Heart right ventricle (tissue), 16 donors: ENCODE measurements around the gene PARG. TPM values are rescaled to one million over a fixed set of nuclear protein-coding genes. Genes with fewer than 3 reads are reported as not detected.
A peak's percentile ranks its signal among the peaks of the same experiment; 100 is the strongest.
"Not testable (repeated sequence)": the region's sequence is repeated elsewhere in the genome, so short reads cannot be mapped to it uniquely, and the experiment has no call there.

Experiments used
- ATAC-seq, 8 donors: fragments of 200-7000 bp; cut with Tn5 transposase; one replicate each; pipeline ENCODE4 v1.9.1; 2020; ENCODE audit warnings: mild to moderate bottlenecking in 8 of 8, moderate library complexity in 8 of 8, moderate number of reproducible peaks in 1 of 8
- DNase-seq, 2 donors: peaks; one replicate each; pipeline ENCODE4 v3.0.0-alpha.2; 2020
- H3K27ac ChIP-seq, 10 donors: fragments of 200-600 bp; sonication (generic) in 2 of 10; one replicate each; pipeline versions ENCODE4 v1.5.0 to v1.8.0; 2020 to 2022; ENCODE audit warnings: mild to moderate bottlenecking in 3 of 10
- H3K27me3 ChIP-seq, 7 donors: fragments of 200-600 bp; one replicate each; pipeline ENCODE4 v1.8.0; 2021 to 2022; ENCODE audit warnings: mild to moderate bottlenecking in 2 of 7
- H3K36me3 ChIP-seq, 9 donors: fragments of 200-600 bp; sonication (generic) in 1 of 9; one replicate each; pipeline versions ENCODE4 v1.5.0 to v1.8.0; 2020 to 2022; ENCODE audit warnings: mild to moderate bottlenecking in 2 of 9
- H3K4me1 ChIP-seq, 9 donors: fragments of 200-600 bp; sonication (generic) in 1 of 9; one replicate each; pipeline versions ENCODE4 v1.5.0 to v1.8.0; 2020 to 2022; ENCODE audit warnings: mild to moderate bottlenecking in 4 of 9
- H3K4me3 ChIP-seq, 10 donors: fragments of 200-600 bp; sonication (generic) in 2 of 10; one replicate each; pipeline versions ENCODE4 v1.5.0 to v1.8.0; 2020 to 2022; ENCODE audit warnings: mild to moderate bottlenecking in 7 of 10, moderate library complexity in 2 of 10
- H3K9me3 ChIP-seq, 11 donors: fragments of 200-600 bp in 10 of 11; sonication (generic) in 2 of 11; one replicate each; pipeline versions ENCODE4 v1.5.0 to v1.8.0; 2013 to 2022; ENCODE audit warnings: mild to moderate bottlenecking in 2 of 11, control low read depth in 1 of 11, moderate library complexity in 1 of 11
- CTCF ChIP-seq, 9 donors: fragments of 200-600 bp; sonication (generic) in 2 of 9; IDR thresholded peaks; one replicate each; pipeline versions ENCODE4 v1.5.0 to v1.8.0; 2021 to 2022; ENCODE audit warnings: antibody characterized with exemption in 9 of 9, mild to moderate bottlenecking in 5 of 9, moderate library complexity in 1 of 9
- WGBS, 2 donors: extraction: QIAGEN DNeasy Blood & Tissue Kit; methylation state at CpG; one replicate each; pipeline ENCODE4 v1.1.7; 2013; ENCODE audit warnings: inconsistent platforms in 1 of 2; 5-methylcytosine and 5-hydroxymethylcytosine counted together
- intact Hi-C, 10 donors: fragments of 100-400 bp; cut with DNase I; formaldehyde crosslinking; loops; one replicate each; pipeline versions ENCODE4 v1.11.1 to v1.14.2; 2022
- polyA plus RNA-seq, 2 donors: library from polyadenylated mRNA; stranded (reverse); fragments of 200-250 nt; gene quantifications; one replicate each; pipeline ENCODE4 v1.2.3, GENCODE V29; 2013
- total RNA-seq, 10 donors: library from RNA; stranded (reverse); fragmentation: NEBNext Ultra II Directional in 3 of 10; extraction: Animal tissue kit (Norgen Biotek cat#: 25700) in 3 of 10; gene quantifications; one replicate each; pipeline versions ENCODE4 v1.2.1 to v1.2.4, GENCODE V29; 2021 to 2023
- donor health status: Arrhythmogenic right ventricular cardiomyopathy.
- donor health status: ischemic (EF 13 %, LVEDD 7.1; RV severe dilation, severe dysfunction).
- donor health status: healthy with polysubstance abuse.
- donor health status: DM: no; HTN: yes; CAD: no.
- donor health status: DM: no; HTN: no; CAD: no.
- donor health status: ischemic (EF 25% LVEDD 6.9; RV normal size, moderate dysfunction).
- donor health status: ischemic (EF 25% LVEDD 5.7; RV mildly dilated, moderate dysfunction).
- donor health status: healthy.
- donor health status: DM: yes; HTN: yes; CAD: no.
- donor health status: Ischemic cardiomyopathy.
- donor health status: ischemic (EF 35%, LVEDD 5.7; RV mildly dilated, moderate dysfunction).
- donor health status: nonischemic (EF 11% LVEDD 7.7; RV severe dilation, severe dysfunction).
- donor health status: DM: yes; HTN: yes; CAD: no.
- donor health status: PGD.
- donor health status: ischemic (EF 29% LVEDD 5.4; RV normal size, mild dysfunction).
- donor health status: nonischemic (EF 23%, LVEDD 6.1; RV moderate dilation, normal function).

The PARG gene
- total and polyA plus RNA-seq, 12 donors: 4.3 to 35.8 (median 27.6) TPM

GRCh38 chr10:49953122-49953521 lies 11.3 kb upstream of the PARG start:
- WGBS, 2 donors: 60 to 79% methylated on average over 3 of the region's 3 CpGs
- H3K4me1 ChIP-seq, H3K4me3 ChIP-seq, H3K27ac ChIP-seq, DNase-seq, H3K27me3 ChIP-seq, ATAC-seq, H3K9me3 ChIP-seq, intact Hi-C loops: not testable (repeated sequence)
- peaks cover 0 to 60% (median 5%) of the 10 kb centered on the region in 9 donors for H3K36me3 ChIP-seq
- TF ChIP-seq CTCF (IDR thresholded peaks at IDR 0.05): peak in 1 of 9 donors; percentile 12

GRCh38 chr10:49952006-49952405 lies 10.2 kb upstream of the PARG start:
- ATAC-seq, intact Hi-C loops, H3K9me3 ChIP-seq, H3K4me3 ChIP-seq, H3K27ac ChIP-seq, H3K27me3 ChIP-seq, H3K4me1 ChIP-seq, DNase-seq: not testable (repeated sequence)
- 87 to 90% methylated on average over 3 of the region's 3 CpGs for WGBS, 2 donors
- H3K36me3 ChIP-seq: peaks cover 0 to 62% (median 5%) of the 10 kb centered on the region in 9 donors

GRCh38 chr10:49948737-49949136 lies 6.9 kb upstream of the PARG start:
- Histone ChIP-seq H3K36me3 (peaks cover 0 to 56% (median 0%) of the 10 kb centered on the region in 9 donors), H3K27ac (peak overlapping the region in 1 of 10 donors; percentile 31)
- H3K9me3 ChIP-seq, intact Hi-C loops, DNase-seq, H3K27me3 ChIP-seq, H3K4me3 ChIP-seq, ATAC-seq, H3K4me1 ChIP-seq: not testable (repeated sequence)
- 95% methylated on average over 2 of the region's 2 CpGs for WGBS, 2 donors

- DNase-seq, H3K27me3 ChIP-seq, H3K4me3 ChIP-seq, H3K9me3 ChIP-seq, intact Hi-C loops: not testable (repeated sequence)
- Histone ChIP-seq H3K27ac (peak overlapping the region in 1 of 10 donors; percentile 31), H3K4me1 (peaks cover 0 to 10% (median 9%) of the 10 kb centered on the region in 9 donors), H3K36me3 (peaks cover 0 to 53% (median 0%) of the 10 kb centered on the region in 9 donors)
- peak in 1 of 8 donors; percentile 44 for ATAC-seq
- 90 to 100% methylated on average over 1 of the region's 2 CpGs for WGBS, 2 donors
Measured at GRCh38 chr10:49948142-49948541, 6.3 kb upstream of the PARG start.

- 77 to 86% methylated on average over 2 of the region's 2 CpGs for WGBS, 2 donors
- Histone ChIP-seq H3K36me3 (peaks cover 0 to 34% (median 0%) of the 10 kb centered on the region in 9 donors), H3K4me1 (peaks cover 0 to 31% (median 20%) of the 10 kb centered on the region in 9 donors)
- intact Hi-C loops, DNase-seq, H3K9me3 ChIP-seq, H3K27me3 ChIP-seq, H3K4me3 ChIP-seq, ATAC-seq, H3K27ac ChIP-seq: not testable (repeated sequence)
Measured at GRCh38 chr10:49943607-49944006, 1.8 kb upstream of the PARG start.

- Histone ChIP-seq H3K4me1 (peaks cover 0 to 31% (median 20%) of the 10 kb centered on the region in 9 donors), H3K27ac (peak overlapping the region in 9 of 10 donors; percentile 72 to 87 (median 82)), H3K36me3 (peaks cover 0 to 25% (median 0%) of the 10 kb centered on the region in 9 donors), H3K4me3 (peak overlapping the region; percentile 77 to 99 (median 92))
- H3K9me3 ChIP-seq, H3K27me3 ChIP-seq, intact Hi-C loops, DNase-seq: not testable (repeated sequence)
- ATAC-seq: peak in 2 of 8 donors; percentile 27 to 40
- WGBS, 2 donors: 0 to 1% methylated on average over 12 of the region's 12 CpGs
Measured at GRCh38 chr10:49942339-49942705, 495 bp upstream of the PARG start.

- WGBS, 2 donors: 71 to 80% methylated on average over 7 of the region's 7 CpGs
- H3K27me3 ChIP-seq, H3K27ac ChIP-seq, H3K4me1 ChIP-seq, DNase-seq, H3K9me3 ChIP-seq, ATAC-seq, H3K4me3 ChIP-seq, intact Hi-C loops: not testable (repeated sequence)
- peaks cover 0 to 48% (median 3%) of the 10 kb centered on the region in 9 donors for H3K36me3 ChIP-seq
Measured at GRCh38 chr10:49931959-49932728, 9.7 kb downstream of the PARG start.

- 77 to 78% methylated on average over 3 to 4 of the region's 5 CpGs for WGBS, 2 donors
- H3K27ac ChIP-seq, intact Hi-C loops, ATAC-seq, H3K27me3 ChIP-seq, H3K4me1 ChIP-seq, DNase-seq, H3K4me3 ChIP-seq, H3K9me3 ChIP-seq: not testable (repeated sequence)
- peaks cover 0 to 55% (median 3%) of the 10 kb centered on the region in 9 donors for H3K36me3 ChIP-seq
Measured at GRCh38 chr10:49931276-49931675, 10.6 kb downstream of the PARG start.

GRCh38 chr10:49923572-49923971 lies 18.3 kb downstream of the PARG start:
- ATAC-seq, H3K4me1 ChIP-seq, DNase-seq, H3K27ac ChIP-seq, H3K4me3 ChIP-seq, H3K9me3 ChIP-seq, intact Hi-C loops, H3K27me3 ChIP-seq: not testable (repeated sequence)
- H3K36me3 ChIP-seq: peaks cover 0 to 59% (median 0%) of the 10 kb centered on the region in 9 donors
- WGBS, 2 donors: 89 to 97% methylated on average over 4 of the region's 4 CpGs

- H3K36me3 ChIP-seq: peaks cover 0 to 58% (median 0%) of the 10 kb centered on the region in 9 donors
- H3K9me3 ChIP-seq, DNase-seq, H3K4me1 ChIP-seq, H3K4me3 ChIP-seq, ATAC-seq, H3K27ac ChIP-seq, H3K27me3 ChIP-seq, intact Hi-C loops: not testable (repeated sequence)
- WGBS, 2 donors: 78 to 81% methylated on average over 4 of the region's 4 CpGs
Measured at GRCh38 chr10:49922041-49922440, 19.8 kb downstream of the PARG start.
